Putamen (tissue), 1 donor: ENCODE data around the gene SLC30A10.
A peak's percentile ranks its signal among the peaks of the same experiment; 100 is the strongest.
"Not testable (repeated sequence)": the region's sequence is repeated elsewhere in the genome, so short reads cannot be mapped to it uniquely, and the experiment has no call there.

Experiments
- DNase-seq: peaks from one replicate; pipeline ENCODE4 v3.0.0-alpha.2; 2016; ENCODE audit warnings: low spot score

SLC30A10 gene

DNA sequence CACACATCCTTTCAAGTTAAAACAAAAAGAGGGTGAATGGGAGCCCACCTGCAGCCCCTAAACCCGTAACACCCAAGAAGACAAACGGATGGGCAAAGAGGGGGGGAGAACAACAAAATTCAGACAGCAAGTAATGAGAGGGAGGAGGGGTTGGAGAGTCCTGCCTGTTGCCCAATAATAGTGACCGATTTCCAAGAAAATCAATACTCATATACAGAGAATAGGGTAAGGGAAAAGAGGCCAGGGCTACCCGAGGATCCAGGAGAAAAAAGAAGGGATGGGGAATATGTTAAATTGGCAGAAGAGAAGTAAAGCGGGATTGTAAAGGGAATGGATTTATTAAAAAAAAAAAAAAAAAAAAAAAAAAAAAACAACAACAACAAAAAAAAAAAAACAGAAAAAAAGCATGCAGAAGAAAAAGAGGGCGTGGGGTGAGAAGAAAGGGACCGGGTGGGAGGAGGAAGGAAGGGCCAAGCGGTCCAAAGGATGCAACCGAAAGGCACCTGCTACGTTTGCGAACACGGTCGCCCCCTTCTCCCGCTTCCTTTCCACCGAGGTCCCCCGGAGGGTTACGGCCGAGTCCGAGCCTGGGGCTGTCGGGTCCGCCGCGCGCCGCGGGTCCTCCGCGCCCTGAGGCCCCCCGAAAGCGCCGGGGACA, 930 bp downstream of the SLC30A10 start:
- no peak for DNase-seq

GRCh38 chr1:219926363-219926998, 1.9 kb downstream of the SLC30A10 start:
- DNase-seq, result no peak

DNA sequence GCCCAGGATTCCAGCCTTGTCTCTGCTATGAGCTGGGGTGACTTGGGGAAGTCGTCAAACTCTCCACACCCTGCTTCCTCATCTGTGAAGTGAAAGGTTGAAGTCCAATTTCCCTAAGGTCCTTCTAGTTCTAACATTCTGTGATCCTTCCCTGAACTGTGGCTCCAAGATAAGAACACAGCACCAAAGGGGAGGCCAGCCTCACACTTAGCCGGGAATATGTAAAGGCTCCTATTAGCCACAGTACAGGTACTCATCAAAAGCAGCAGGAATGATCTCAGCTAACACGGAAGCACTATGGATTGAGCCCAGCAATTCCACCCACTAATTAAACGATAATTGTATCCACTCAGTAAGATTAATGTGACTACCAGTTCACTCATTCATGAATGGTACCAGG, 4.0 kb downstream of the SLC30A10 start:
- no peak for DNase-seq

DNA sequence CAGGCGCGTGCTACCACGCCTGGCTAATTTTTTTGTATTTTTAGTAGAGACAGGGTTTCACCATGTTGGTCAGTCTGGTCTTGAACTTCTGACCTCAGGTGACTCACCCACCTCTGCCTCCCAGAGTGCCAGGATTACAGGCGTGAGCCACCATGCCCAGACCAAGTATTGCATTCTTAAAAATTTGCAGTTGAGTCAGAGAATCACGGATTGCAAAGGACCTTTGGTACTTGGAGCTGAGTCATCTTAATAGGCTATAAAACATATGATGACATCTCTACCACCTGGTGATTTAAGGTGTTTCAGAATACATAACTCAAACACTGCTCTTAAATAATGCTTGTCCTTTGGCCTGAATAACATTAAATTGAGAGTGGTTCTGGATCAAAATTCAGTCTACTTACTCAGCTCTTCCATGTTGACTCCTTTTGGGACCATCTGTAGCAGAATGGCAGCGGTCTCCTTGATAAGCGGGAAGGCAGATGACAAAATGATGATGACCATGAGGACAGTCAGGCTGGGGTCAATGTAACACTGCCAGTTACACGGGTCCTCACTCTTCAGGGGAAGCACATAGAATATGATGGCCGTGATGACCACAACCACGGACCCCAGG, 10.4 kb downstream of the SLC30A10 start:
- no peak for DNase-seq

- no peak for DNase-seq
These were observed 11.1 kb downstream of the SLC30A10 start for GRCh38 chr1:219917281-219917680.

GRCh38 chr1:219916257-219916656, 12.1 kb downstream of the SLC30A10 start:
- no peak for DNase-seq

DNA sequence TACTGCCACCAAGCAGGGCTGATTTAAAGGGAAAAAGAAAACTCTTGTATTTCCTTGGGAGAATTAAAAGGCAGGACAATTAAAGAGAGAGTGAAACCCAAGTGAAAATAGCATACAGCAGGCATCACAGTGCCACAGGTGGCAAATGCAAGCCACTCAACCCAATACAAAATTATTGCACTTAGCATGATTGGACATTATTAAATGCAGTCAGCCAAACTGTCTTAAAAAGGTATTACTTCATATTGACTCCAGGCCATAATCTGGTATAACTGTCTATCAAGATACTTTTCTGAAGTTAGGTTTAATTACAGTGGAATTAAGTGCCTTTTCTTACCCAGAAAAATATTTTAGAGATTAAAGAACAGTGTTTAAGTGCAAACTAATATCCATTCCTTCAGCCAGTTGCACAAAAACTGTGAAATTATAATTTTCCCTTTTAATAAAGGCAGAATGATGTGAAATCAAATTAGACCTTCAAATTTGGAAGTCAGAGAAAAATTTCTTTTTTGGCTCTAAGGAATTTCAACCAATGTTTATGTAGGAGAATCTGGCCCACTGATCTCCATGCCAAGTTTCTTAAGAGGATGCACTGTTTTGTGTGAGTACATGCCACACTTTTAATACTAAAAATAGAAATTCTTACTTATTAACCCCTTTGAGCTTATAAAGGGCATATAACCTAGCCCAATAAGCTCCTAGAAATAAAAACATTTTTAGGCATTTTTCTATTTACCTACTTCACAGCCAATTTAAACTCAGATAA, 15.2 kb downstream of the SLC30A10 start:
- DNase-seq, result no peak

DNA sequence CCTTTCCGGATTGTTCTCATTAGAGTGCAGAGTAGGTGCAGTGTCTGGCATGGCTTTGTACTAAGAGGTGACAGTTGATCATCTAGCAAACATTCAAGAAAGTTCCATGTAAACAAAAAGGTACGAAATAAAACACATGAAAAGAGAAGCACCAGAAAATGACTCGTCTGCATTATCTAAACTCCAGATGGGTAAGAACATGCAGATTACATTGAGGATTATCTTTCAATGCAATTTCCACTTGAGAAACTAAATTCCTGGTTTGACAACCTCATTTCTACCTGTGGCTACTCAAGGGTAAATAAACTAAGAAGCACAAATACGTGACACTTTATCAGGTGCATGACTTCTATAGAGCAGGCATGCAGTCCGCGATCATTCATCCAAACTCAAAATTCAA, 17.6 kb downstream of the SLC30A10 start:
- DNase-seq, result no peak

GRCh38 chr1:219909476-219909875, 18.9 kb downstream of the SLC30A10 start:
- no peak for DNase-seq

DNA sequence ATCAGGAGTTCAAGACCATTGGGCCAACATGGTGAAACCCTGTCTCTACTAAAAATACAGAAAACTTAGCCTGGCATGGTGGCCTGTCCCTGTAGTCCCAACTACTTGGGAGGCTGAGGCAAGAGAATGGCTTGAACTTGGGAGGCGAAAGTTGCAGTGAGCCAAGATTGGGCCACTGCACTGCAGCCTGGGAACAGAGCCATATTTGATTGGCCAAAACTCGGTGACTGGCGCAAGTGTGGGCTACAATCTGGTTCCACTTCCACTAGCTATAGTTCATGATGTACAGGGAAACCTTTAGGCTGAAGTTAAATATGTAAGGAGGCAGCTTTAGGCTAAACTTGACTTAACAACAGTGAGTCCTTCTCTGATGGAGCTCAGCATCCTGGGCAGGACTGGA, 20.2 kb downstream of the SLC30A10 start:
- no peak for DNase-seq

- DNase-seq, result no peak
These were observed 20.6 kb downstream of the SLC30A10 start for GRCh38 chr1:219907772-219908070.

- DNase-seq, result no peak
These were observed 21.2 kb downstream of the SLC30A10 start for GRCh38 chr1:219906924-219907771.

DNA sequence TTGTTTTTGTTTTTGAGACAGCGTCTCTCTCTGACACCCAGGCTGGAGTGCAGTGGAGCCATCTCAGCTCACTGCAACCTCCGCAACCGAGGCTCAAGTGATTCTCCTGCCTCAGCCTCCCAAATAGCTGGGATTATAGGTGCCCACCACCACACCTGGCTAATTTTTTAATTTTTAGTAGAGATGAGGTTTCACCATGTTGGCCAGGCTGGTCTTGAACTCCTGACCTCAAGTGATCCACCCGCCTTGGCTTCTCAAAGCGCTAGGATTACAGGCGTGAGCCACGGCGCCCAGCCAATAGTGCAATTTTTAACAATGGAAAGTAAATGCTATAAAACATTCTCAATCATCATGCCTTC, 21.8 kb downstream of the SLC30A10 start:
- DNase-seq, result not testable (repeated sequence)

- DNase-seq, result no peak
These were observed 22.8 kb downstream of the SLC30A10 start for GRCh38 chr1:219905524-219905923.

DNA sequence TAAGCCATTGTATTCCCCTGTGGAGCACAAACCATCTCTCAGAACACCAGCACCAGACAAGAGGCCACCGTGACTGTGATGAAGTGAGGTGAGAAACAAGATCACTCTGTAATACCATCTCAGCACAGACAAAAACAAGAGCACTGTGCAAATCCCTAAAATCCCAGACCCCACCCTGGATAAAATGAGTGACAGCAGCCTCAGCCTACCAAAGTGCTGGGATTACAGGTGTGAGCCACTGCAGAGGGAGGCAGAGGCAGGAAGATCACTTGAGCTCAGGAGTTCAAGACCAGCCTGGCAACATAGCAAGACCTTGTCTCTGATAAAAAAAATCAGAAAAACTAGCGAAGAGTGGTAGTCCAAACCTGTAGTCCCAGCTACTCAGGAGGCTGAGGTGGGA, 23.4 kb downstream of the SLC30A10 start:
- no peak for DNase-seq

- no peak for DNase-seq
These were observed 24.9 kb downstream of the SLC30A10 start for GRCh38 chr1:219903353-219903871.

GRCh38 chr1:219902951-219903350, 25.4 kb downstream of the SLC30A10 start:
- no peak for DNase-seq

- DNase-seq, result no peak
These were observed 27.5 kb downstream of the SLC30A10 start for GRCh38 chr1:219900882-219901281.

GRCh38 chr1:219900201-219900600, 28.2 kb downstream of the SLC30A10 start:
- peak; percentile 15 for DNase-seq

GRCh38 chr1:219898375-219898774, 30.0 kb downstream of the SLC30A10 start:
- no peak for DNase-seq

GRCh38 chr1:219897914-219898313, 30.4 kb downstream of the SLC30A10 start:
- DNase-seq, result no peak

DNA sequence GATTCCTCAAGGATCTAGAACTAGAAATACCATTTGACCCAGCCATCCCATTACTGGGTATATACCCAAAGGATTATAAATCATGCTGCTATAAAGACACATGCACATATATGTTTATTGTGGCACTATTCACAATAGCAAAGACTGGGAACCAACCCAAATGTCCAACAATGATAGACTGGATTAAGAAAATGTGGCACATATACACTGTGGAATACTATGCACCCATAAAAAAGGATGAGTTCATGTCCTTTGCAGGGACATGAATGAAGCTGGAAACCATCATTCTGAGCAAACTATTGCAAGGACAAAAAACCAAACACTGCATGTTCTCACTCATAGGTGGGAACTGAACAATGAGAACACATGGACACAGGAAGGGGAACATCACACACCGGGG, 36.1 kb downstream of the SLC30A10 start:
- not testable (repeated sequence) for DNase-seq
